KOPT-K1 (cell line): Measurements from ENCODE around the gene TMTC2.

Source experiments
- H3K27ac ChIP-seq: fragments of 200-600 bp; sonication (generic); 2 replicates; pipeline ENCODE4 v1.5.1; 2016; ENCODE audit warnings: antibody characterized with exemption, mild to moderate bottlenecking, low read depth, low read length; ENCODE audit not compliant: poor library complexity, severe bottlenecking
- H3K36me3 ChIP-seq: fragments of 200-600 bp; sonication (generic); 2 replicates; pipeline ENCODE4 v1.5.1; 2017; ENCODE audit warnings: antibody characterized with exemption, mild to moderate bottlenecking, low read length, moderate library complexity; ENCODE audit not compliant: insufficient read depth
- H3K9me3 ChIP-seq: fragments of 200-600 bp; sonication (generic); 2 replicates; pipeline ENCODE4 v1.5.1; 2017; ENCODE audit warnings: antibody characterized with exemption, low read length, mild to moderate bottlenecking; ENCODE audit not compliant: insufficient read depth, poor library complexity, severe bottlenecking

The TMTC2 gene

DNA sequence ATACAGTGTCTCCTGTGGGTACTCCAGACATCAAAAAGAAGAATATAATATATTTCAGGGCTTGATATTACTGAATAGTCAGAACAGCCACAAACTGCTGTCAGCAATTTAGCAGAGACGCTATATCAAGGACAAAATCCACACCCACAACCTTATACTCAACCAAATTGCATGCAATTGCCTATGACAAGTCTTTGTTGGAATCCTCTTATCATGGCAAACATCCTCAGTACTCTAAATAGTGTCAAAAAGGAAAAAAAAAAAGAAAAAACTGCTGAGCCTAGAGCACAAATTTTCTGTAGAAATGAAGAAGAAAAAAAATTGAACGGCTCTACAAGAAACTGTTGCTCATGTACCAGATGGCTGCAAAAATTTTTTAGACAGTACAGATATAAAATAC is 485.7 kb downstream of the TMTC2 start:
- Histone ChIP-seq H3K27ac (no peak overlapping the region), H3K36me3 (no peaks in the 10 kb centered on the region)

DNA sequence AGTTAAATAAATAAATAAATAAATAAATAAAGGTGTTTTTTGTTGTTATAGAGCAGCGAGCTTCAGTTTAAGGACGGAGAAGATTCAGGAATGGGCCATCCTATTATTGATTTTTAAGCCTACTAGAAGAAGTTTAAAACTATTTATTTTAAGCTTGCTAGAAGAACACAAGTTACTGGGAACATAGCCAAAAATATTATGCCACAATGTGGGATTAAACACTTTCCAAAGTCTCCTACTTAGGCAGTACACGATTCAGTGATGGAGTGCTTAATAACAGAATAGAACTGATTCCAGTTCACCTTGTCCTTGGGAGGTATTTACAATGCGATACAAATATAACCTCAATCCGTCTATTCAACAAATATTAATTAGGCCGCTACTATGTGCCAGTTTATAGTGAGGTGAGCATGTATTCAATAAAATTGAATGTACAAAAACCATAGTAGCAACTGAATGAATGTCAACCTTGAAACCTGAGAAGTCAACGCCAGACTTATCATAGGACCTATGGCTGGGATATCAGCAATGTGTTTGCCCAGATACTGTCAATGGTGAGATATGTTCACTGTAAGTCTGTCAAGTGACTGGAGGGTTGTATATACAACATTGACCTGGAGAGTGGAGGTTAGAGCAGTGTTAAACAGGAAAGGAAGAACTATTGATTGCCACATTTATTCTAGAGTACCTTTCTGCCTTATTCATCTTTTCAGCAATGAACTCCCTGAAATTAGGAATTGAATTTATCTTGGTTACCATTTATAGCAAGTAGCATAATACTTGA is 486.4 kb downstream of the TMTC2 start:
- H3K27ac ChIP-seq, result no peak overlapping the region
- H3K36me3 ChIP-seq, result no peaks in the 10 kb centered on the region
- H3K9me3 ChIP-seq, result no peaks in the 10 kb centered on the region

More for the DNA sequence above, 485.7 kb downstream of the TMTC2 start:
- H3K9me3 ChIP-seq, result no peaks in the 10 kb centered on the region

DNA sequence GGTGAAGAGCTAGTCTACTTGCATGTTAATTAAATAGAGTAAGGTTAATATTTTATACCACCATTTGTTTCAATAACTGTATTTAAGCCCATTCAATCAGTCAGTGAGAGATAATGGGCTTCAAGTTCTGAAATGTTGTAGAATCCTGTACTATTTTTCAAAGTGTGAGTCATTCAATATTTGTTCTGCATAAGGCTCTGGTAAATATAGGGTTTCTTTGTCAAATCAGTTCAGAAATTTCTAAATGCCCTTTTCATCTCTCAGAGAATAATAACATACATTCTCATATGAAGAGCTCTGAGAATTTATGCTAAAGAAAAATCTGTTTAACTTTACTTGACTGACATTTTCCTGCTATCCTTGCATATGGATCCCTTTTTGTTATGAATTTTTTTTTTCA is 493.3 kb downstream of the TMTC2 start:
- Histone ChIP-seq H3K9me3 (no peaks in the 10 kb centered on the region), H3K27ac (no peak overlapping the region), H3K36me3 (no peaks in the 10 kb centered on the region)

DNA sequence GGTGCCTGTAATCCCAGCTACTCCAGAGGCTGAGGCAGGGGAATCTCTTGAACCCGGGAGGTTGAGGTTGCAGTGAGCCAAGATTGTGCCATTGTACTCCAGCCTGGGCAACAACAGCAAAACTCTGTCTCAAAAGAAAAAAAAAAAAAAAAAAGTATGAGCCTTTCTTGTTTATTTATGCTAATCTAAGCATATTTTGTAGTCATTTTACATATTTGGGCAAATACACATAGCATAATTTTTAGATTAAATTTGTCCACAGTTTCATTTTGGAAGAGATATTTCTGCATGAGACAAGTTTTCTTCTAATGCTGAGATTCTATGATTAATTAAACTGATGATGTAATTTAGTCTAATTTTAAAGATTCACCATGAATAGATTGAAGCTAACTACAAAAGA is 494.4 kb downstream of the TMTC2 start:
- no peaks in the 10 kb centered on the region for H3K36me3 ChIP-seq
- no peaks in the 10 kb centered on the region for H3K9me3 ChIP-seq
- H3K27ac ChIP-seq, result no peak overlapping the region

DNA sequence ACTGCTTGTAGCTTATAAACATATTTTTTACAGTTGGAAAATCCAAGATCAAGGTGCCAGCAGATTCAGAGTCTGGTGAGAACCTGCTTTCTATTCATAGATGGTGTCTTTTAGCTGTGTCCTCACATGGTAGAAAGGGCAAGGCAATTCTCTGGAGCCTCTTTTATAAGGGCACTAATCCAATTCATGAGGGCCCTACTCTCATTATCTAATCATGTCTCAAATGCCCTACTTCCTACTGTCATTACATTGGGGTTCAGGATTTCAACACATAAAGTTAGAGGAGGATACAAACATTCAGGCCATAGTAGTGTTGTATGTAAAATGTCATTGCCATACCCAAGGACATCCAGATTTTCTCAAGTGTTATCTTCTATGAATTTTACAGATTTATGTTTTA is 496.4 kb downstream of the TMTC2 start:
- H3K9me3 ChIP-seq, result no peaks in the 10 kb centered on the region

More for the DNA sequence above, 496.4 kb downstream of the TMTC2 start:
- no peak overlapping the region for H3K27ac ChIP-seq
- no peaks in the 10 kb centered on the region for H3K36me3 ChIP-seq
